MG63 (cell line): ENCODE measurements around the gene MORN1. TPM values are rescaled to one million over a fixed set of nuclear protein-coding genes. Genes with fewer than 3 reads are reported as not detected.
A peak's percentile ranks its signal among the peaks of the same experiment; 100 is the strongest.

Source experiments
- DNase-seq: peaks from one replicate; pipeline ENCODE4 v3.0.0-alpha.2; 2020
- H3K27me3 ChIP-seq: fragments of 250-450 bp; sonication (Bioruptor Pico); 2 replicates; pipeline ENCODE4 v1.5.1; 2020; ENCODE audit warnings: mild to moderate bottlenecking, moderate library complexity
- H3K36me3 ChIP-seq: fragments of 250-450 bp; sonication (Bioruptor Pico); 2 replicates; pipeline ENCODE4 v1.5.1; 2020; ENCODE audit warnings: mild to moderate bottlenecking, moderate library complexity
- H3K4me3 ChIP-seq: fragments of 250-450 bp; sonication (Bioruptor Pico); 2 replicates; pipeline ENCODE4 v1.5.1; 2020; ENCODE audit warnings: mild to moderate bottlenecking, moderate library complexity
- H3K9me3 ChIP-seq: fragments of 250-450 bp; sonication (Bioruptor Pico); 2 replicates; pipeline ENCODE4 v1.5.1; 2020; ENCODE audit warnings: mild to moderate bottlenecking, moderate library complexity
- total RNA-seq: library from RNA; depleted of rRNA; stranded (reverse); fragments of >200 nt; shearing (Covaris generic); gene quantifications from 2 replicates; pipeline ENCODE4 v1.2.3, GENCODE V29; 2014; ENCODE audit warnings: low replicate concordance

The MORN1 gene
- total RNA-seq, 1 experiment from 2014 or later = 20.5 TPM

DNA sequence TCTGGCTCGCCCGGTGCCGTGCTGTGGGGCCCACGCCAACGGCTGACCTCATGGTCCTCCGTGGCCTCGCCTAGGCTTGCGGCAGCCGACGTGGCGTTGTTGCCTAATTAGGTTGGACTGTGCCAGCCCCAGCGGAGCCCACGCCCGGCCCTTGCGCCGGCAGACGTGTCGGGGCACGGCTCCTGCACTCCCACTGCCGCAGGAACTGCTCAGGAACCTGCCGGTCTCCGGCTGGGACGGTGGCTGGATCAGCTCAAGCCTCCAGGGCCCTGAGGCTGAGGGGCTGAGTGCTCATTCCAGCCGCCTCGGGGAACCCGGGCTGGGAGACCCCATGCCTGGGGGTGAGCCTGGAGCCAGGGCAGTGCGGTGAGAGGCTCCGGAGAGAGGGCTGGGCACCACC, 37.1 kb upstream of the MORN1 start:
- Histone ChIP-seq H3K4me3 (no peak overlapping the region), H3K9me3 (peaks cover under 1% of the 10 kb centered on the region; the same call in 1 of the 2 replicates), H3K36me3 (no peaks in the 10 kb centered on the region), H3K27me3 (peaks cover 9% of the 10 kb centered on the region)
- DNase-seq = no peak

DNA sequence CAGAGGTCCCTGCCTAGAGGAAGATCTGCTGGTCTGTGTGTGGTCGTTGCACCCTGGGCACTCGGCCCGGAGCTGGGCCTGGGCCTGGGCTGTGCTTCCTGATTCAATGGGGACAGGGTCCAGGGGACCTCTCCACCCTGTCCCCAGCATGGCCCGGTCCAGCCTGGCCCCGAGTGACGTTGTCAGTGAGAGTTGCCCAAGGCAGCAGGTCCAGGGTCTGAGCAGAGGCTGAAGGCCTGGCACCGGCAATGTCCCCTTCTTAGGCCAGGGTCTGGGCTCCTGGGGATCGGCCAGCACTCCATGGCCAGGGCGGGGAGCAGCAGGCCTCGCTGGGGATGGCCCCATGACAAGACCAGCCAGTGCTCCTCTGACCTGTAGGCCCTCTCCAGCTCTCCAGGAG, 36.6 kb upstream of the MORN1 start:
- Histone ChIP-seq H3K27me3 (peaks cover 4% of the 10 kb centered on the region; the same call in 1 of the 2 replicates), H3K9me3 (peaks cover 4% of the 10 kb centered on the region; the same call in 1 of the 2 replicates), H3K4me3 (no peak overlapping the region), H3K36me3 (no peaks in the 10 kb centered on the region)
- DNase-seq = no peak

DNA sequence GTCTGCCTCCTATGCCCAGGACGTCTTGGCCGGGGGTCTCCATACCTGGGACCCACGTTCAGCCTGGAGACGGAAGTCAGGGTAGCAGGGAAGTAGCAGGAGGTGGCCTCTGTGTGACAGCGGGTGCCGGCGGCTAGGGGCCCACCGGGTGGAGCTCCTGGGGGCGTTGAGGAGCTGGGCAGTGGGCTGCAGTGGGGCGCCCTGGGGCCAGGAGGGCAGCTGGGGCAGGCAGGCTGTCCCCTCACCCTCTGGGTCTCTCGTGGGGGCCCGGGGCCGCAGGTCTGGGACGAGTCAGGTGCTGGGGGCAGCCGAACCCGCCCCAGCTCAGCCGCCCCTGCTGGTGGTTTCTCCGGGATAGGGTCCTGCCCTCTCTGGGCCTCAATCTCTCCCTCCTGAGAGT, 35.7 kb upstream of the MORN1 start:
- Histone ChIP-seq H3K36me3 (no peaks in the 10 kb centered on the region), H3K4me3 (no peak overlapping the region), H3K9me3 (peaks cover 10% of the 10 kb centered on the region; the same call in 1 of the 2 replicates), H3K27me3 (no peaks in the 10 kb centered on the region)
- DNase-seq = no peak

DNA sequence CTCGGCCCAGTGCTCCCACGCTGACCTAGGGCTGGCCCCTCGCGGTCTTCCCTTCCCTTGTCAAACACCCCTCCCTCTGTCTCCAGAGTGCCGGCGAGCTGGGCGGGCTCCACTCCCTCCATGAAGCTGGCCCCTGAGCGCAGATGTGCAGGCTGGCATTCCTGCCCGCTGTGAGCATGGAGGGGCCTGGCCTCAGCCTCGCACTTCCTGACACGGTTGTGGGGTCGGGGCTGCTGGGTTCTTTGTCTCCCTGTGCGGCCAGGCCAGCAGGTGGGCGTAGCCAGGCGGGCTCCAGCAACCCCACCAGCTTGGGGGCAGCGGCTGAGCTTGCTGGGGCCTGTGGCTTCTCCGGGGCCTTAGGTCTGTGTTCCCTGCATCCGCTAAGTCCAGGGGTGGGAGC, 35.2 kb upstream of the MORN1 start:
- Histone ChIP-seq H3K36me3 (no peaks in the 10 kb centered on the region), H3K9me3 (peaks cover 10% of the 10 kb centered on the region; the same call in 1 of the 2 replicates), H3K27me3 (no peaks in the 10 kb centered on the region), H3K4me3 (no peak overlapping the region)
- no peak for DNase-seq

DNA sequence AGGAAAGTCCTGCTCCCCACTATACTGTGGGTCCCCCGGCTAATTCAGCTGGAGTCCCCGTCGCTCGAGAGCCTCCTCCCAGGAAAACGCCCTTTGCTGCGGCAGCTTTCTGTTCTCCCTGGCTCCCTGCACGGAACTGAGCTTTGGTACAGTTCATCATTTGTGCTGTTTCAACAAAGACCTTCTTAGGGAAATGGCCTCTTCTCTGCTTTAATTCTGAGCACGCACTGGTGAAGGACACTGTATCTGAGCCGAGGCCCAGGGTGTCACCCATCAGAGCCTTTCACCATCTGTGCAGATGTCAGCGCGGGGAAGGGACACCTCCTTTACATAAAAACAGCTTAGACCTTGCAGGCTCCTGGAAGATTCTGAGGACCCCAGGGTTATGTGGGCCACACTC, 34.5 kb upstream of the MORN1 start:
- Histone ChIP-seq H3K9me3 (peaks cover 10% of the 10 kb centered on the region; the same call in 1 of the 2 replicates), H3K27me3 (no peaks in the 10 kb centered on the region), H3K36me3 (no peaks in the 10 kb centered on the region), H3K4me3 (no peak overlapping the region)
- DNase-seq = no peak

DNA sequence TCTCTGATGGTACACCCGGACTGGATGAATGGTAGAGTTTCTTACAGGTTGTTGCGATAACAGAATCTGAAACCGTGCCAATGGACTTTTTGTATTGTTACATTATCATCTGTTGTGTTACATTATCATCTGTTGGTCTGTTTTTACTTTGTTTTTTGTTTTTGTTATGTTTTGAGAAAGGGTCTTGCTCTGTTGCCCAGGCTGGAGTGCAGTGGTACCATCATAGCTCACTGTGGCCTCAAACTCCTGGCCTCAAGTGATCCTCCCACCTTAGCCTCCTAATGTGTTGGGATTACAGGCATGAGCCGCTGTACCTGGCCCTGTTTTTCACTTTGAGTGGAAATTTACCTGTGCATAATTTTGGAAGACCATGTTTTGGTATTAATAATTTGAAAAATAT, 31.2 kb upstream of the MORN1 start:
- no peaks in the 10 kb centered on the region for H3K36me3 ChIP-seq
- peaks cover 10% of the 10 kb centered on the region; the same call in 1 of the 2 replicates for H3K9me3 ChIP-seq
- H3K27me3 ChIP-seq = peaks cover 17% of the 10 kb centered on the region
- no peak overlapping the region for H3K4me3 ChIP-seq
- DNase-seq = no peak

DNA sequence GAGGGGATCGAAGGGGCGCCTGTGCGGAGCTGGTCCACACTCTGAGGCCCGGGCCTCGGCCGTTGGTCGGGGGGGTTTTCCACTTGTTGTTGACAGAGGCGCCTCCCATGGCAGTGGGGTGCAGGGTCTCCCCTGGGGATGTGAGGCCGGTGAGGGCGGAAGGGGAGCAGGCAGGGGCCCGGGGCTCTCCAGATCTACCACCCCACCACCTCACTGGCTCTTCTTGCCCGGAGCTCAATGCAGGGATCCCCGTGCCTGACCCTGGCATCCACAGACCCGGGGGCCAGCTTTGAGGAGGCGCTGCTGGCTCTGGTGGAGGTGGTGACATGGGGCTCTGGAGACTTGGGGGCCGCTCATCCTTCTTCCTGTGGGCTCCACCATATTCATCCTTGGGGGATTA, 28.1 kb upstream of the MORN1 start:
- no peaks in the 10 kb centered on the region for H3K36me3 ChIP-seq
- no peak for DNase-seq
- no peak overlapping the region for H3K4me3 ChIP-seq
- H3K9me3 ChIP-seq = peaks cover 10% of the 10 kb centered on the region; the same call in 1 of the 2 replicates
- peaks cover 18% of the 10 kb centered on the region for H3K27me3 ChIP-seq

DNA sequence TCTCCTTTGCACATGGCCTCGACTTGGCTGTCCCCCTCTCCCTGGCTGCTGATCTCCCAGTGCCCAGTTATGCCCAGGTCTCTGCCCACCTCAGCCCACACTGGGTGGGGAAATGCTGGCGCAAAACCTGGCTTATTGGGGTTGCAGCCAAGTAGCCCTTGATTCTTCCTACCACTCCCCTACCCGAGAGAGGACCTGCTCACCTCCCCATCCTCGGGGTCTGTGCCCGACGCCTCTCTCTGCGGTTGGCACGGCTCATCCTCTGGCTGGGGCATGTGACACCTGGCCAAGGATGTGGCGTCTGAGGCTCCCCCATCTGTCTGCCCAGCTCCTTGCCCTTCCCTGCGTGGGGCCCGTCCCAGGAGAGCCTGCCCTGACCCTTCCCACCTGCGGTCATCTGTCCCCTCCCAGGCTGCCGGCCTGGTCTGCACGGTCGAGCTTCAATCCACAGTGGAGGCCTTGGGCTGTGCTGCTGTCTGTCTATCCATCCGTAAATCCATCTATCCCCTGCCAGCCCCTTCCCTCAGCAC, 27.5 kb upstream of the MORN1 start:
- H3K4me3 ChIP-seq = no peak overlapping the region
- DNase-seq = no peak
- peaks cover 10% of the 10 kb centered on the region; the same call in 1 of the 2 replicates for H3K9me3 ChIP-seq
- no peaks in the 10 kb centered on the region for H3K36me3 ChIP-seq
- H3K27me3 ChIP-seq = peaks cover 18% of the 10 kb centered on the region

DNA sequence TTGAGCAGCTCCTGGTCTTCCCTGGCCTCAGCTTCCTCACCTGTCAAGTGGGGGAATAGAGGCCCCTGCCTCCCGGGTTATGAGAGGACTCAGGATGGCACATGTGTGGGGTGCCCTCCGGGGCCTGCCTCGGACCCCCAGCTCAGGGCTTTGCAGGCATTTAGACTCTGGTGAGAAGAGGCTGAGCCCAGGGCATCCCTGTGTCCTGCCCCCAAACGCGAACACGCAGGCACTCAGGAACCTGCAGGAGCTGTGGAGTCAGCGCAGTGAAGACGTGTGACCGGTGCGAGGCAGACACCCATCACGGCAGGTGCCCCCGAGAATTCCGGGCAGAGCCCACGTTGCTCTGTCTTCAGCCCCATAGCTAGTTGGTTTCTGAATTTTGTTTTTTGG, 26.5 kb upstream of the MORN1 start:
- no peak for DNase-seq
- H3K4me3 ChIP-seq = no peak overlapping the region
- no peaks in the 10 kb centered on the region for H3K36me3 ChIP-seq
- H3K27me3 ChIP-seq = peaks cover 18% of the 10 kb centered on the region
- peaks cover 4% of the 10 kb centered on the region; the same call in 1 of the 2 replicates for H3K9me3 ChIP-seq

DNA sequence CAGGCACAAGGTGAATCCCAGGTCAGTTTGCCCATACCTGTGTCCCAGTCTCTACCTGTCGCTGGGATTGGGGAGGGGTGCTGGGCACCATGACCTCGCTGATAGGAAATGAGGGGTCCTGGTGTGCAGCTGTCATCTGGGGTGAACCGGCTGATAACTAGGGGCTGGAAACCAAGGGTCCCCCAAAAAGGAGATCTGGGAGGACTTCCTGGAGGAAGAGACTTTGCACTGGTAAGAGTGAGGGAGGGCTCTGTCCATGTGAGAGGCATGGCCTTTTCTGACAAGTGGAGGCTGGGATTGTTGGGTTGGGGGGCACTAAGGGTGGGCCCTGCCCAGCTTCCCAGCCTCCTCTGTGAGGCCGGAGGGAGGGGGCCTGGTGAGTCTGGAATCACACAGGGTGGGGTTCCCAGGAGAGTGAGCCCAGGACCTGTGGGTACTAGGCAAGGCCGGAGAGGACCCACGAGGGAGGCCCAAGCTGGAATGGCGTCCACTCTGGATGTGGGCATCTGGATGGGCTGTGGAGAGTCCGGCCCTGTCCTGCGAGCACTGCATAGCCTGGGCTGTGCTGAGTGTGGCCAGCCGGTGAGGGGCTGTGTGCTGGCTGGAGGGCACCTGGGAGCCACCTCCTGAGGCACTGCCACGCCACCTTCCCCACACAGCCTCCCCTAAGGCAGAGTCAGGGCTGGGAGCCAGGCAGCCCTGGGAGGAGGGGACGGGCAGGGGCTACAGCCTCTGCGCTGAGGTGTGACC, 25.9 kb upstream of the MORN1 start:
- Histone ChIP-seq H3K4me3 (no peak overlapping the region), H3K36me3 (no peaks in the 10 kb centered on the region), H3K27me3 (peaks cover 18% of the 10 kb centered on the region), H3K9me3 (no peaks in the 10 kb centered on the region)
- DNase-seq = no peak

DNA sequence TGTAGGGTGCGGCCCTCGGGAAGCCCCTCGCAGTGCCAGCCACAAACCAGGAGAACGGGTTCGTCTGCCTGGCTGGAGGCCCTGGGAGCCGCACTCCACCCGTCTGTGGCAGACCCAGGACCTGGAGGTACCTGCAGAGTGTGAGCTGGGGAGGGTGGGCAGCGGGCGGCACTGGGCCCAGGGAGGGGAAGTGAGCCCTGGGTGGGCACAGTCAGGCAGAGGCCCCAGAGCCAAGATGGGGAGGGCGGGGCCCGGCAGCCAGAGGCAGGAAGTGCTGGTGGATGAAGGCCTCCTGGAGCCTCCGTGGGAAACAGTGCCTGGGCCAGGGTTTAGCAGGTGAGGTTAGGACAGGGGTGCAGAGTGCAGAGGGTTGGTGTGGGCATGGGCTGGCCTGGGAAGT, 25.0 kb upstream of the MORN1 start:
- no peaks in the 10 kb centered on the region for H3K9me3 ChIP-seq
- H3K27me3 ChIP-seq = peaks cover 18% of the 10 kb centered on the region
- no peaks in the 10 kb centered on the region for H3K36me3 ChIP-seq
- no peak for DNase-seq
- no peak overlapping the region for H3K4me3 ChIP-seq

DNA sequence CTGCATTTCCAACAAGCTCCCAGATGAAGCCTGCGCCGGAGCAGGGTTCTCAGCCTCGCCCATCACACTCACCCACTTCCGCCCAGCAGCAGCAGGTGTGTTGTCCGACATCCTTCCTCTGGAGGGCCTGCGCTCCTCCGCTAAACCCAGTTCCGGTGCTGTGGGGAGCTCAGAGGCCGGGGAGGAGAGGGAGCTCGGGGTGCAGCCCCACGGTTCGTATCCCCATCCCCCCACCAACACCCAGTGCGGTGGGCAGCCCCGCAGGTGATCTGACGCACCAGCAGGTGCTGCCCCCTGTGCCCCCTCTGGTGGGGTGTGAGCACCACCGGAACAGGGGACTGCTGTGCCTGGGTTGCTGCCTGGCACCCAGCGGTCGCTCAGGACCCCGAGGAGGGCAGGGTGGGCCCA, 24.5 kb upstream of the MORN1 start:
- Histone ChIP-seq H3K27me3 (peaks cover 18% of the 10 kb centered on the region), H3K4me3 (no peak overlapping the region)
- DNase-seq = no peak

DNA sequence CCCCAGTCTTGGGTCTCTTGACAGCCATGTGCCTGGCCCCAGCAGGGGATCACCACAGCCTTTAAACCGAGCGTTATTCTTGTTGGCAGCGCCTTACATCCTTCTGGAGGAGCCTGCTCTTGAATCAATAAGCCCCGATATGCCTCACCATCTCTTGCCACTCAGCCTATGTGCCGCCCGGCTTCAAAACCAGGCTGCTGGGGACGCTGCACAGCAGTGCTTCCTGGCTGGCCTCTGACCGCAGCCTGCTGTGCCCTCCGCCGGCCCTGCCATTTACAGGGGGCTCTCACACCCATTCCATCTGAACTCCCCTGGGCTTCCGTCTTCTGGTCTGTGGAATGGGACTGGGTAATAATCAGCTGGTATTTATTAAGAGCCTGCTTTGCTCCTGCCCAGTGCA, 24.0 kb upstream of the MORN1 start:
- DNase-seq = no peak
- H3K4me3 ChIP-seq = no peak overlapping the region
- H3K36me3 ChIP-seq = no peaks in the 10 kb centered on the region; the same call in 1 of the 2 replicates
- peaks cover 18% of the 10 kb centered on the region for H3K27me3 ChIP-seq
- H3K9me3 ChIP-seq = no peaks in the 10 kb centered on the region

More for the DNA sequence above, 24.5 kb upstream of the MORN1 start:
- no peaks in the 10 kb centered on the region for H3K9me3 ChIP-seq
- H3K36me3 ChIP-seq = no peaks in the 10 kb centered on the region

DNA sequence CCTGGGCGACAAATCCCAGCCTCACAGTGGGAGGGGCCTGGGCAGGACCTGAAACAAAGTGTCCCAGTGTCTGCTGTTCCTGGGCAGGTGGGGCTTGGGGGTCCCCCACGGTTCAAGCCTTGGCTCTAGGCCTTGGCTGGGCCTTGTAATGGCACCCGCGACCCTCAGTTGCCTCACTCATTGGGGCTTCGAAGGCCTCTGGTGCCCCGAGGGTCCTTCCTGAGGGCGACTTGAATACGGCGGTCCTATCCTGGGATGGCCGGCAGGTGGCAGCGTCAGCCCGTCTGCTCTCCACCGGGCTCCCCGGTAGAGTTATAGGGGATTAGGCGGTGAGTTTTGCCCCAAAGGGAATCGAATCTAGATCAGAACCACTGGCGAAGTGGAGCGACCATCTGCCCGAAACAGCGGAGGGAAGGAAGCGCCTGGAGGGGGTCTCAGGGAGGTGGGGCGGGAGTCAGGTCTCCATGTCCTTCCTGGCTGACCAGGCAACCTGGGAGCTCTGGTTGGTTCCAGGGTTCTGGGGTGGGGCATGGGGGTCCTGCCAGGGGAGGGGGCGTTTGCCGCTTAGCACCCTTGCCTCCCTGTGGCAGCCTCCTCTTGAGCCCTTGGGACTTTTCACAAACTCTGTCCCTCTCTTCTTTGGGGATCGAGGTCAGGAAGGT, 23.1 kb upstream of the MORN1 start:
- peak; percentile 46 for DNase-seq
- Histone ChIP-seq H3K4me3 (no peak overlapping the region), H3K9me3 (no peaks in the 10 kb centered on the region), H3K27me3 (peaks cover 18% of the 10 kb centered on the region), H3K36me3 (peaks cover 3% of the 10 kb centered on the region; the same call in 1 of the 2 replicates)

DNA sequence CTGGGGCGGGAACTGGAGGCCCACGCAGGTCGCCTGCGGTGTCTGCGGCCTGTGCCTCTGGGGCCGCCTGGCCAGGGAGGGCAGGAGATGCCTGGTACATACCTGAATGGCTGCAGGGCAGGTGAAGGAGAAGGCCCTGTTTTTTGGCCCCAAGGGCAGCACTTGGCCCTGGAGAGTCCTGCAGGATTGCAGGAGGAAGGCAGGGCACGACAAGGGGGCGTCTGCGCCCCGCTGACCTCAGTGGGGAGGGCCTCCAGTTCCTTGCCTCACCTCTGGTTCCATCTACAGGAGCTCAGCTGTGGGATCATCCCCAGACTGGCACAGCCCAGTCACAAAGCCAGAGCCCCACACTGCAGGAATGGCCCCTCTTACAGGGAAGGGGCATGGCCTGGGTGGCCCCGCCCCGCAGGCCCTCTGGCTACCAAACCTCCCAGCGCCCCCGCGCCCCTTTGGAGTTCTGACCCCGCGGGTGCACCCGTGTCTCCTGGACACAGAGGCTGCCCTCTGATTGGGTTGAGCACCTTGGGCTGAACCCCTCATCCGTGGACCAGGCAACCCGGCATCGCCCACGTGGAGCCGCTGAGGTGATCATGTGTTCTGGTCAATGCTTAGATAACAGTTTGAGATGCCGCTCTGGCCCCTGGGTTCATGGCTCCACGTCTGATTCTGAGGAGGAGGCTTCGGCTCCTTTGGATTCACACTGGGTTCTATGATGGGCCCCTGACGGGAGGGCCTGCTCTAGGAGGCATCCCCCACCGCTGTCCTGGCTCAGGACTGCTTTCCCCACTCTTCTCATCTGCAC, 22.3 kb upstream of the MORN1 start:
- Histone ChIP-seq H3K4me3 (peak overlapping the region; percentile 75), H3K36me3 (peaks cover 3% of the 10 kb centered on the region; the same call in 1 of the 2 replicates), H3K9me3 (no peaks in the 10 kb centered on the region), H3K27me3 (peaks cover 11% of the 10 kb centered on the region)
- DNase-seq = no peak

DNA sequence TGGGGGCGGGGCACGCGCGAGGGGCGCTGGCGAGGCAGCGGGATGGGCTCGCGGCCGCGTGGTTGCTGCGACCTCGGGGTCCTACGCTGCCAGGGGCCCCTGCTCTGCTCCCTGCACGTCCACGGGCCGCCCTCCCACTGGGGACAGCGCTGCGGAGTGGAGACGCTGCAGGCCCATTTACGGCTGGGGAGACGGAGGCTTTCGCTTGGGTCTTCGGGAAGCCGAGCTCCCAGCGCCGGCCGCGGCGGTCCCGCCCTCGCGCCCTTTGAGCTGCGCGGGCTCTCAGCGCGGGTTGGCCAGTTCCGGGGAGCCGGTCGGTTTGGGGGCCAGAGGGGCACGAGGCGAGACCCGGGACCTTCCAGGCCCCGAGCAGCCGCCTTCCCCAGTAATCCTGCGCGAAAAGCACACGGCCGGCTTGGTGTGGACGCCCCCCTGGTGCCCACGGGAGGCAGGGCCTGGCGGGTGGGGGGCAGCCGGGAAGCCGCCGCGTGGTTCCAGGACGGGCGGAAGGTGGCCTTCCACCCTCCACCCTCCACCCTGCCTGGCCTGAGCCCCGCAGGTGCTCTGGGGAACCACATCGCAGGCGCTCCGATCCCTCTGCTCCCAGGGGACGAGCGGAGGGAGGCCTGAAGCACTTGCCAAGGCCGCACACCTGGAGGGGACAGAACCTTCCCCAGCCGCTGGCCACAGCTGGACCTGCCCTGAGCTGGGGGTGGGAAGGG, 21.6 kb upstream of the MORN1 start:
- Histone ChIP-seq H3K36me3 (peaks cover 3% of the 10 kb centered on the region; the same call in 1 of the 2 replicates), H3K9me3 (no peaks in the 10 kb centered on the region), H3K27me3 (peaks cover 4% of the 10 kb centered on the region), H3K4me3 (peak overlapping the region; percentile 75)
- no peak for DNase-seq
